ENCODE results near the gene NIBAN1. TPM values are rescaled to one million over a fixed set of nuclear protein-coding genes. Genes with fewer than 3 reads are reported as not detected.

NIBAN1 gene
- total and polyA plus RNA-seq, 3 donors from 2014 or later, result 2.4 to 12.4 (median 4.0) TPM

GRCh38 chr1:184930645-184931044 is 43.7 kb downstream of the NIBAN1 start:
- no peak for TF ChIP-seq POLR2A (IDR thresholded peaks at IDR 0.05)
- TF ChIP-seq, protein P1, sequence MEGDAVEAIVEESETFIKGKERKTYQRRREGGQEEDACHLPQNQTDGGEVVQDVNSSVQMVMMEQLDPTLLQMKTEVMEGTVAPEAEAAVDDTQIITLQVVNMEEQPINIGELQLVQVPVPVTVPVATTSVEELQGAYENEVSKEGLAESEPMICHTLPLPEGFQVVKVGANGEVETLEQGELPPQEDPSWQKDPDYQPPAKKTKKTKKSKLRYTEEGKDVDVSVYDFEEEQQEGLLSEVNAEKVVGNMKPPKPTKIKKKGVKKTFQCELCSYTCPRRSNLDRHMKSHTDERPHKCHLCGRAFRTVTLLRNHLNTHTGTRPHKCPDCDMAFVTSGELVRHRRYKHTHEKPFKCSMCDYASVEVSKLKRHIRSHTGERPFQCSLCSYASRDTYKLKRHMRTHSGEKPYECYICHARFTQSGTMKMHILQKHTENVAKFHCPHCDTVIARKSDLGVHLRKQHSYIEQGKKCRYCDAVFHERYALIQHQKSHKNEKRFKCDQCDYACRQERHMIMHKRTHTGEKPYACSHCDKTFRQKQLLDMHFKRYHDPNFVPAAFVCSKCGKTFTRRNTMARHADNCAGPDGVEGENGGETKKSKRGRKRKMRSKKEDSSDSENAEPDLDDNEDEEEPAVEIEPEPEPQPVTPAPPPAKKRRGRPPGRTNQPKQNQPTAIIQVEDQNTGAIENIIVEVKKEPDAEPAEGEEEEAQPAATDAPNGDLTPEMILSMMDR (IDR thresholded peaks at IDR 0.05), result no peak
- H3K27ac ChIP-seq, result no peak overlapping the region
- H3K36me3 ChIP-seq (ENCODE audit: low read depth, missing control alignments), result no peaks in the 10 kb centered on the region
- H3K4me3 ChIP-seq, result no peak overlapping the region
- intact Hi-C loops (cut with DNase I; ENCODE audit: low total_unique reads), result no loop called here
- WGBS, 2 donors, result 94 to 95% methylated on average over 3 of the region's 3 CpGs
- no peaks in the 10 kb centered on the region for H3K9me3 ChIP-seq
- no peaks in the 10 kb centered on the region for H3K4me1 ChIP-seq
- no peaks in the 10 kb centered on the region for H3K27me3 ChIP-seq
- no peak for DNase-seq

DNA sequence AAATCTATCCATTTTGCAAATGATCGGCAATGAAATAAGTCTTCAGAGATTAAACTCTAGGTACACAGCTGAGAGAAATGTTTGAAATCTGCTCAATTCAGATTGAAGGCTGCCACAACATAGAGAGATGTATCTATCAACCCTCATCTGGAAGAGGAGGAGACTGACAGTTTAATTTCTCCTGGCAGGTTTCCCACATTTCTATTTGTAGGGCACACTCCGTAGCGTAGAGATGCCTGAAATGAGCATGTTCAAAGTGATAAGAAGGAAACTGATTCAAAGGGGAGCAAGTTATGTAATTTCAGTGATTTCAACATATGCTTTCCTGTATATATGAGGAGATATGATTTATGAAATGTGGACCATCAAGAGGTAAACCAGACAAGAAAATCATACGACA is 44.1 kb downstream of the NIBAN1 start:
- intact Hi-C loops (cut with DNase I; ENCODE audit: low total_unique reads), result no loop called here

DNA sequence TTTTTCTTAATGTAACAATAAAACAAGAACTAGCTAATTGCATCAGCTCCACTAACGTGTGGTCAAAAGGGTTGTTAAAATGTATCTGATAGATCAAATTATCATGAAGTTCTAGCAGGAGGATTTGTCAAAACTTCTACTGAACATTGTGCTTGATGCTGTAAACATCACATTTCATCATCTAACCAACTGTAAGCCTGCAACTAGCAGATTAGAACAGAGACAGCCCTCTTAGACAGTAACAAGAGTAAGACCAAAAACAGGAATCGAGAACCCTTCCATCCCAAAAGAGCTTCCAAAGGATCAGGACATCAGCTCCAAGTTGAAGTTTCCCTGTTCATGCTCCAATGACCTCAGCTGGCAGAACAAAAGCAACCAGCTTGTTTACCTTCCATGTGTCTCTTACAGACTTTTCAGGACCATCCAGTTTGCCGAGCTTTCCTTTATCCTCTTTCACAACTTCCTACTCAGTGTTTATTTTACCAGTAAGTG is 44.6 kb downstream of the NIBAN1 start:
- H3K36me3 ChIP-seq (ENCODE audit: low read depth, missing control alignments), result no peaks in the 10 kb centered on the region
- intact Hi-C loops (cut with DNase I; ENCODE audit: low total_unique reads), result no loop called here
- no peak overlapping the region for H3K4me3 ChIP-seq
- no peak for DNase-seq
- no peak overlapping the region for H3K27ac ChIP-seq
- WGBS, 2 donors, result 75 to 77% methylated on average over 3 of the region's 3 CpGs
- no peaks in the 10 kb centered on the region for H3K9me3 ChIP-seq
- H3K4me1 ChIP-seq, result no peaks in the 10 kb centered on the region
- no peaks in the 10 kb centered on the region for H3K27me3 ChIP-seq
- no peak for TF ChIP-seq POLR2A (IDR thresholded peaks at IDR 0.05)
- TF ChIP-seq, protein P1 (IDR thresholded peaks at IDR 0.05), result no peak

More for the DNA sequence above, 44.1 kb downstream of the NIBAN1 start:
- Histone ChIP-seq H3K27me3 (no peaks in the 10 kb centered on the region), H3K9me3 (no peaks in the 10 kb centered on the region), H3K4me3 (no peak overlapping the region), H3K27ac (no peak overlapping the region), H3K36me3 (ENCODE audit: low read depth, missing control alignments) (no peaks in the 10 kb centered on the region), H3K4me1 (no peaks in the 10 kb centered on the region)
- DNase-seq, result no peak
- TF ChIP-seq POLR2A (IDR thresholded peaks at IDR 0.05), result no peak
- TF ChIP-seq, protein P1 (IDR thresholded peaks at IDR 0.05), result no peak
- WGBS, 2 donors, result 78 to 83% methylated on average over 3 to 4 of the region's 4 CpGs

GRCh38 chr1:184928394-184928793 is 45.9 kb downstream of the NIBAN1 start:
- no peak overlapping the region for H3K27ac ChIP-seq
- TF ChIP-seq, protein P1 (IDR thresholded peaks at IDR 0.05), result no peak
- TF ChIP-seq POLR2A (IDR thresholded peaks at IDR 0.05), result no peak
- WGBS, 2 donors, result 100% methylated on average over 2 of the region's 2 CpGs

More at GRCh38 chr1:184928394-184928793, 45.9 kb downstream of the NIBAN1 start:
- Histone ChIP-seq H3K4me3 (no peak overlapping the region), H3K9me3 (no peaks in the 10 kb centered on the region), H3K27me3 (no peaks in the 10 kb centered on the region), H3K36me3 (ENCODE audit: low read depth, missing control alignments) (no peaks in the 10 kb centered on the region), H3K4me1 (no peaks in the 10 kb centered on the region)
- intact Hi-C loops (cut with DNase I; ENCODE audit: low total_unique reads), result no loop called here
- DNase-seq, result no peak

Small RNA genes lying within 50 kb of the gene (small RNA-seq; reads per million reads assigned to genes)
- 0 reads per million in 2 donors for gene RNA5SP72

Other genes with a start within 250 kb of the NIBAN1 start
- 10 to 100 TPM; 23.5 to 41.0 TPM for gene EDEM3, start 219.7 kb downstream of the NIBAN1 start, total RNA-seq
- gene EDEM3, start 219.7 kb downstream of the NIBAN1 start, polyA plus RNA-seq (ENCODE audit: insufficient read depth, low read depth, low replicate concordance), result 20.7 TPM
- 10 to 100 TPM; 38.9 to 46.0 TPM for gene RNF2, start 71.0 kb upstream of the NIBAN1 start, total RNA-seq
- gene RNF2, start 71.0 kb upstream of the NIBAN1 start, polyA plus RNA-seq (ENCODE audit: insufficient read depth, low read depth, low replicate concordance), result 38.6 TPM
- 10 to 100 TPM; 54.5 to 69.0 TPM for gene TRMT1L, start 182.4 kb upstream of the NIBAN1 start, total RNA-seq
- 72.6 TPM for gene TRMT1L, start 182.4 kb upstream of the NIBAN1 start, polyA plus RNA-seq (ENCODE audit: insufficient read depth, low read depth, low replicate concordance)
- 10 to 100 TPM; 29.0 to 44.6 TPM for gene SWT1, start 182.7 kb upstream of the NIBAN1 start, total RNA-seq
- gene SWT1, start 182.7 kb upstream of the NIBAN1 start, polyA plus RNA-seq (ENCODE audit: insufficient read depth, low read depth, low replicate concordance), result 38.3 TPM

Measured in testis (tissue), 3 donors.